ENCODE data around the gene BTBD7.

DNA sequence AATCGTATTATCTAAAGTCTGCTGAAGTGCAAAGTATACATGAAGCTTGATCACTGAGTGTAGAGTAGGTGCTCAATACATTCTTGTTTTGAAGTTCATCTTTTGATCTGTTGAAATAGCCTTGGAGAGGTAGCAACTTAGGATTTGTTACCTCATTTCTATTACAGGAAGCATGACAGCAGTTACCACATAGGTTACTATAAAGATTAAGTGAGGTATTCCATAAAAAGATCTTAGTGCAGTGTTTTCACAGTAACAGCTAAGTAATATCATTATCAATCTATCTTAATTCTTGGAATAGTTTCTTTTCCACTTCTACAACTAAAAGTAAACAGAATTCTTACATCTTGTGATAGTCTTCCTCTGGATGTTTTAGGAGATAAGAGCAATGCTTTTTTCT lies 50.9 kb downstream of the BTBD7 start:
- no peak for TF ChIP-seq POLR2AphosphoS5 (IDR thresholded peaks at IDR 0.05; ENCODE audit: borderline replicate concordance, low read depth, low read length)
- no peak for TF ChIP-seq EZH2 (IDR thresholded peaks at IDR 0.05)
- no peak for TF ChIP-seq FOXP2 (optimal IDR thresholded peaks at IDR 0.05; ENCODE audit: control extremely low read depth, extremely low read length, insufficient read depth)

Measured in SK-N-MC (cell line).